GM19397 (cell line): Measurements from ENCODE around the gene TRDMT1.

ENCODE experiments used
- ATAC-seq: cut with Tn5 transposase; IDR thresholded peaks from one replicate; pipeline ENCODE4 v1.9.1; 2021; ENCODE audit warnings: mild to moderate bottlenecking, moderate library complexity; ENCODE audit not compliant: unreplicated experiment

The TRDMT1 gene

GRCh38 chr10:17232276-17232960 lies 30.9 kb upstream of the TRDMT1 start:
- ATAC-seq, result no peak

DNA sequence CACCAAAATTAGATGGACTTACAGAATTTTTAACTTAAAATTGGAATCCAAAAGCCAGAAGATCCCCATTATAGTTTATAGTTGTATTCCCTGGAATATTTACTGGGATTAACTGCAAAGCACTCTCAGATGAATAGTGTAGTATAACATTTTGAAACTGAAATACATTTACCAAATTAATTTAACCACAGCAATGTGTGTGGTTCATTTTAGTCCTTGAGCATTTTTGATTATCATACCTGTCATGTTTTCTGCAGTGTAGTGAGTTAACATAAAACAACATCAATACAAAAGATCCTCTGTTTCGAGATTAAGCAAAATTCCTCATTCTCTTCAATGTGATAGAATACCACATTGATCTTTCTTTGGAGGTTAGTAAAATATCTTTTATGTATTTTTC lies 30.3 kb upstream of the TRDMT1 start:
- no peak for ATAC-seq

- peak; percentile 52 for ATAC-seq
These were observed 28.7 kb upstream of the TRDMT1 start for GRCh38 chr10:17229967-17230682.

DNA sequence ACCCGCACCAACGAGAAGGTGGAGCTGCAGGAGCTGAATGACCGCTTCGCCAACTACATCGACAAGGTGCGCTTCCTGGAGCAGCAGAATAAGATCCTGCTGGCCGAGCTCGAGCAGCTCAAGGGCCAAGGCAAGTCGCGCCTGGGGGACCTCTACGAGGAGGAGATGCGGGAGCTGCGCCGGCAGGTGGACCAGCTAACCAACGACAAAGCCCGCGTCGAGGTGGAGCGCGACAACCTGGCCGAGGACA lies 28.2 kb upstream of the TRDMT1 start:
- ATAC-seq, result peak; percentile 5

DNA sequence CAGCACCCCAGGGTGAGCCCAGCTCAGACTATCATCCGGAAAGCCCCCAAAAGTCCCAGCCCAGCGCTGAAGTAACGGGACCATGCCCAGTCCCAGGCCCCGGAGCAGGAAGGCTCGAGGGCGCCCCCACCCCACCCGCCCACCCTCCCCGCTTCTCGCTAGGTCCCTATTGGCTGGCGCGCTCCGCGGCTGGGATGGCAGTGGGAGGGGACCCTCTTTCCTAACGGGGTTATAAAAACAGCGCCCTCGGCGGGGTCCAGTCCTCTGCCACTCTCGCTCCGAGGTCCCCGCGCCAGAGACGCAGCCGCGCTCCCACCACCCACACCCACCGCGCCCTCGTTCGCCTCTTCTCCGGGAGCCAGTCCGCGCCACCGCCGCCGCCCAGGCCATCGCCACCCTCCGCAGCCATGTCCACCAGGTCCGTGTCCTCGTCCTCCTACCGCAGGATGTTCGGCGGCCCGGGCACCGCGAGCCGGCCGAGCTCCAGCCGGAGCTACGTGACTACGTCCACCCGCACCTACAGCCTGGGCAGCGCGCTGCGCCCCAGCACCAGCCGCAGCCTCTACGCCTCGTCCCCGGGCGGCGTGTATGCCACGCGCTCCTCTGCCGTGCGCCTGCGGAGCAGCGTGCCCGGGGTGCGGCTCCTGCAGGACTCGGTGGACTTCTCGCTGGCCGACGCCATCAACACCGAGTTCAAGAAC lies 27.7 kb upstream of the TRDMT1 start:
- peak; percentile 24 for ATAC-seq

GRCh38 chr10:17228091-17229015 lies 26.9 kb upstream of the TRDMT1 start, which contains the start of gene VIM:
Gene VIM (plus strand): TSS chr10:17228241. CDS start chr10:17229423, 1,182 bp downstream.
- peak; percentile 40 for ATAC-seq

GRCh38 chr10:17227367-17228090 lies 26.1 kb upstream of the TRDMT1 start:
- ATAC-seq, result no peak

- ATAC-seq, result no peak
These were observed 25.4 kb upstream of the TRDMT1 start for GRCh38 chr10:17226891-17227303.

DNA sequence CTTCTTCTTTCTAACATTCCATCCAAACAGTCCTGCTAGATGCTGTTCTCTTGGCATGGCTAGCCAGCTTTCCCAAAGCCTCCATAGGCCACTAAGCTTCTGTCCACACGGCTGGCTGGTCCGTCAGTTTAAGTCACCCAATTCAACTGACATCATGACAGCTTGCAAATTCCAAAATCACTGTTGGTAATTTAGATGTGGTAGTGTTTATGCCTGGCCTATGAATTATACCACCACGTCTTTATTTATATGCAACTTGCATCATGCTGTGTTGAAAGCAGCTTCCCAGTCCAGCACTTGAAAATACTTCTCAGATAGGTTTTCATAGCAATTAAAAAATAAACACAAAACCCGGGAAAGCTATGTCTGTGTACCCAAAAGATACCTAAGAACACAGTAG lies 24.3 kb upstream of the TRDMT1 start:
- ATAC-seq, result no peak

DNA sequence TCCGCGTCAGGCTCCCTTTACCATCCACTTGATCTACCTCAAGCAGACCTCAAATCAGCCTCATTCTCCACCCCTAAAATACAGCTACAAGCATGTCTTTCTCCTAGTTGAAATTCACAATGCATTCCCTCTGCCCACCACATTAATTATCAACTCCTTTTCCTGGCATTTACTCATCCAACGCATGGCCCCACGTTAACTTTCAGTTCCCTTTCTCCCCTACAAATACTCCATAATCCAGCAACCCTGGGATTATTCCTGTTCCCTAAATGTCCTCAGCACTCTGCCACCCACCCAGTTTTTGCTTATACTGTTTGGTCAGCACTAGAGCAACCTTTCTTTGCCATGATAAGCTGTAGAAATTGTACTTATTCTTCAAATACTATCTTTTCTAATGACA lies 20.9 kb upstream of the TRDMT1 start:
- no peak for ATAC-seq

DNA sequence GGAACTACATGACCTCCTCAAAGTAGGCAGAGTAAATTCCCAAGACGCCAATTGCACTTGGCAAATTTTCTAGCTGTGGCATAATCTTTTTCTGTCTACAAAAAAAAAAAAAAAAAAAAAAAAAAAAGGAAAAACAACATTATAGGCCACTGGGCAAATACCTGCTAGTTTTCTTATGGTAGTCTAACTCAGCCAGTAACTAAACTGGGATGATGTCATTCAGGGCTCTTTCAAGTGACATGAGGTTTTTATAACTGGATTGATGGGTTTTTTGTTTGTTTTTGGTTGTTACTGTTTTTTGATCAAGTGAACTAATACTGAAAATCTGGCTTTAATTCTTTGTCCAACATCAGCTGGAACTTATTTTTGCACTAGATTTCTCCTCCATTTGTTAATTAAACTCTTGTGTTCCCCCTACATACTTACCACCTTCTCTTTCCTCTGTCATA lies 19.2 kb upstream of the TRDMT1 start:
- ATAC-seq, result no peak

DNA sequence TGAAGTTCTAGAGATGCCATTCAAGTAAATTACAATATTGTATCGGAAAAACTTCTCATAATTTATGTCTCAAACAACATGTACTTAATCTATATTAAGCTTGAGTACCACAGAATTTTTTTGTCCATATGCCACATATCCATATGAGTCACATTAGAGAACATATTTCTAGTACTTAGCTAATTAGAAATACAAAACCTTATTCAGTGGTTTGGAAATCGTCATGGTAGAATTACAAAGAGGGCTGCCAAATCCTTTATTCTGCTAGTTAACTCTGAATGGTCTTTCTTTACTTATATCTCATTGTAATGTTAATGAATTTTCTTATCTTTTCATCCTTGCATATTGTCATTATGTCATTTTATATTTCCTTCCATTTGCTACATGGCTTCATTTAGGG lies 17.6 kb upstream of the TRDMT1 start:
- no peak for ATAC-seq

DNA sequence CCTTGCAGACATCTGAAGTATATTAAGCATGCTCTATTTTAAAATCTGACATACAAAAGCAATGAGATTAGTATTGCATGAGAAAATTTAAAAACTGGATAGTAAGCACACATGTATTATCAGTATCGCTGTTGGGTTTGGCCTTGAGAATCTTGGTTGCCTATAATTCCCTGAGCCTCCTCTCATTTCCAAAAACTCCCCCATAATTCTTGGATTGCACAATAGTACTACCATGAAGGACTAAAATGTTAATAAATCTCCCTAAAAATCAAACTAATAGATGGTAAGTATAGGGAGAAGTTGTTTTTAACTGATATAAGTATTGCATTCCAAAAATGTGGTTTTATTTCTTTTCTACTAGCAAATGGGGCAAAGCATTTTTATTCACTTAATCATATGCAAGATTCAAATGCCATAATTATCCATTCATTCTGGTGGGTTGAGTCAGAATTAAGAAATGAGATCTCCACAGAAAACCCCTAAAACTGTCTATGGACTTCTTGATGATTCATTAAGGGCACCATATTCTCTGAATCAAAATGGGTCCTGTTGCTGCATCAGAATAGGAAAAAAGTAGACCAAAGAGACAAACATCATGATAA lies 16.3 kb upstream of the TRDMT1 start:
- no peak for ATAC-seq

DNA sequence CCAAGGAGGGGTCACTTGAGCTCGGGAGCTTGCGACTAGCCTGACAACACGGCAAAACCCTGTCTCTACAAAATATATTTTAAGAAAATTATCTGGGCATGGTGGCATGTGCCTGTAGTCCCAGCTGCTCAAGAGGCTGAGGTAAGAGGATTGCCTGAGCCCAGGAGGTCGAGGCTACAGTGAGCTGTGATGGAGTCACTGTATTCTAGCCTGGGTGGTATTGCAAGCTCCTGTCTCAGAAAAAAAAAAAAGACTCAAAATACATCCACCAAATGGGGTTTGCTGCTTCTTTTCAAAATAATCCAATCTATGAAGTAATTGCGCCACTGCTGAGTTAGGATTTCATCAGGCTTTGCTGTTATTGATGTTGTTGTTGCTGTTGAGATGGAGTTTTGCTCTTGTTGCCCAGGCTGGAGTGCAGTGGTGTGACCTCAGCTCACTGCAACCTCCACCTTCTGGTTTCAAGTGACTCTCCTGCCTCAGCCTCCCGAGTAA lies 15.5 kb upstream of the TRDMT1 start:
- no peak for ATAC-seq

- peak; percentile 99 for ATAC-seq
These were observed 14.9 kb upstream of the TRDMT1 start for GRCh38 chr10:17216217-17216900.

DNA sequence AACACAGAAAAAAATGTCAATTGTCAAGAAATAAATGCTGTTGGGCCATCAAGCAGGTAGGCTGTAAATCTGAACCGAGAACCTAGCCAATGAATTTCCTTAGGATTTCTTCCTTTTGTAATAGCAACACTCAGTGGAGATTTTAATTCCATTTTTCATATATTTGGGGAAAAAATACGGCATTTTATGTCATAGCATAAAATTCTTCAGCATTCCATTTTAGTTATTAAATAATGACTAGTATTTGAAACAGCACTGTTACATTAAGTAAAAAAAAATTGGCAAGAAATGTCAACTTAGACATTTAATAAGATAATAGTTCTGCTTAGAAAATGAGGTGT lies 14.3 kb upstream of the TRDMT1 start:
- ATAC-seq, result no peak

DNA sequence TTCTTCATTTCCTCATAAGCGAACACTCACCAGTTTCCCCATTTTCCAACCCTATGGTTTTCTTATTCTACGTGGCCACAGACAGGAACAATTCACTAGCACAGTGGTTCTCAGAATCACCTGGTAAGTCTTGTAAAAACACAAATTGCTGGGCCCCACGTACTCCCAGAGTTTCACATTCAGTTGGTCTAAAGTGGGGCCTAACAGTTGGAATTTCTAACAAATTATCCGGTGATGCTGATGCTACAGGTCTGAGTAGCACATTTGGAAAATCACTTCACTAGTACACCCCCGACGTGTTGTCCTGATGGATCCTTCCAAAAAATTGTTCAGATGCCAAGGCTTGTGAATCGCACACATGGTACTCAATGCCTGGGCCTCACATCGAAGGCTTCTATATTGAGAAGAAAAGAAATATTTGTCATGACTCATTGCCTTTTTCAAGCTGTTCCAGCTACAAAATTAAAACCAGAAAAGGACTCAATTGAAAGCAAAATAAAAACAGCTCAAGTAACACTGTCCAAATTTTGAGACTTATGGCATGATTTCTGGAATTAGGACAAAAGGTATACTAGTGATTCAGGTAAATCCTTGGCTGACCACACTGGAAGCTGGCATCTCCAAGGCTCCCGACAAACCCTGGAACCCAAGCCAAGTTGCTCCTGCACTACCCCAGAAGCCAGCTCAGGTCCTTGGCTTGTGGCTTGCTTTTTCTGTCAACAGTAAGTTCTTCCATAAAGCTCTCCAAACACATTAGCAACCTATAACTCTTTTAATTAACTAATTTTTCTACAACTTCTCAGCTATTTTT lies 13.7 kb upstream of the TRDMT1 start:
- no peak for ATAC-seq

DNA sequence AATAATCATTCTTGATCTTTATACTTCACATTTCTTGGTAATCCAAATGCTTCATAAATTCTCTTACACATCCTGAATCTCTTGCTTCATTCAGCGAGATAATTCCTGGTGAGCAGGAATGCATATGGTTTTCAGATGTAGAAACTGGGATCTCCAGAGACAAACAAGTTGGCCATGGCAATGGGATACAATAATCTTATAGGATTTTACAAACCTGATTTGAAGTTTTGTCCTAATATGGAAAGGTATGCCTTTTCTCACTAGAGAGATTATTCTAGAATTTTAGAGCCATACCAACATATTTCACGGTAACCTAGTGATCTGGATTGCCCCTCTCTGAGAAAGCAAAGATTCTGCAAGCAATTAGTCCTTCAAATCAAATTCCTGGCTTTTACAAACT lies 13.1 kb upstream of the TRDMT1 start:
- ATAC-seq, result no peak
